Right cardiac atrium (tissue), 5 donors: ENCODE measurements around the gene TPST1. TPM values are rescaled to one million over a fixed set of nuclear protein-coding genes. Genes with fewer than 3 reads are reported as not detected.

Source experiments
- ATAC-seq, 2 donors: fragments of 200-7000 bp; cut with Tn5 transposase; one replicate each; pipeline versions ENCODE4 v1.8.0 to v1.9.1; 2020; ENCODE audit warnings: moderate library complexity in 2 of 2, mild to moderate bottlenecking in 1 of 2
- DNase-seq, 3 donors: peaks; one replicate each; pipeline ENCODE4 v3.0.0-alpha.2; 2020
- H3K27ac ChIP-seq: one replicate; pipeline ENCODE4 v1.5.1; 2013; ENCODE audit warnings: mild to moderate bottlenecking, low read length, control low read depth, moderate library complexity
- H3K27me3 ChIP-seq: one replicate; pipeline ENCODE4 v1.6.1; 2013; ENCODE audit not compliant: control insufficient read depth, insufficient read depth
- H3K4me1 ChIP-seq: one replicate; pipeline ENCODE4 v1.6.1; 2013; ENCODE audit warnings: low read length; ENCODE audit not compliant: control insufficient read depth, insufficient read depth
- H3K4me3 ChIP-seq: one replicate; pipeline ENCODE4 v1.5.1; 2013; ENCODE audit warnings: low read length, control low read depth
- H3K9me3 ChIP-seq: one replicate; pipeline ENCODE4 v1.6.1; 2013; ENCODE audit warnings: low read length; ENCODE audit not compliant: control insufficient read depth
- WGBS: extraction: QIAGEN DNeasy Blood & Tissue Kit; methylation state at CpG from one replicate; pipeline ENCODE4 v1.1.7; 2013; 5-methylcytosine and 5-hydroxymethylcytosine counted together
- intact Hi-C, 4 donors: fragments of 100-400 bp; cut with DNase I; formaldehyde crosslinking; loops; one replicate each; pipeline versions ENCODE4 v1.11.0 to v1.14.0; 2022 to 2023
- polyA plus RNA-seq: library from polyadenylated mRNA; stranded (reverse); fragments of 200-250 nt; gene quantifications from one replicate; pipeline ENCODE4 v1.2.3, GENCODE V29; 2013
- total RNA-seq, 4 donors: library from RNA; stranded (reverse); fragmentation: NEBNext Ultra II Directional; extraction: Animal tissue kit (Norgen Biotek cat#: 25700); gene quantifications; one replicate each; pipeline ENCODE4 v1.2.1, GENCODE V29; 2021
- donor health status: healthy with polysubstance abuse.
- donor health status: DM: no; HTN: yes; CAD: no.
- donor health status: DM: no; HTN: no; CAD: no.
- donor health status: DM: no; HTN: yes; CAD: no; lungs with severe emphysema.
- donor health status: DM: yes; HTN: yes; CAD: no.

Gene TPST1
- total and polyA plus RNA-seq, 5 donors: 5.1 to 9.9 (median 7.4) TPM

GRCh38 chr7:66336760-66337159 is 131.6 kb downstream of the TPST1 start:
- no peak for ATAC-seq
- intact Hi-C loops: no loop called here
- Histone ChIP-seq H3K27ac (no peak overlapping the region), H3K4me1 (no peaks in the 10 kb centered on the region), H3K4me3 (no peak overlapping the region), H3K27me3 (no peaks in the 10 kb centered on the region), H3K9me3 (no peaks in the 10 kb centered on the region)
- DNase-seq: no peak

- 100% methylated on average over 1 of the region's 1 CpG for WGBS
- no peaks in the 10 kb centered on the region for H3K9me3 ChIP-seq
Observed at GRCh38 chr7:66339141-66339540, 134.0 kb downstream of the TPST1 start.

GRCh38 chr7:66344166-66344565 is 139.0 kb downstream of the TPST1 start:
- Histone ChIP-seq H3K4me3 (no peak overlapping the region), H3K4me1 (no peaks in the 10 kb centered on the region), H3K27ac (no peak overlapping the region), H3K27me3 (no peaks in the 10 kb centered on the region), H3K9me3 (no peaks in the 10 kb centered on the region)
- intact Hi-C loops: no loop called here
- no peak for ATAC-seq
- WGBS: 98% methylated on average over 1 of the region's 1 CpG
- DNase-seq: no peak

More at GRCh38 chr7:66339141-66339540, 134.0 kb downstream of the TPST1 start:
- Histone ChIP-seq H3K4me1 (no peaks in the 10 kb centered on the region), H3K27me3 (no peaks in the 10 kb centered on the region), H3K27ac (no peak overlapping the region), H3K4me3 (no peak overlapping the region)
- DNase-seq (no peak), ATAC-seq (no peak)
- intact Hi-C loops: no loop called here

DNA sequence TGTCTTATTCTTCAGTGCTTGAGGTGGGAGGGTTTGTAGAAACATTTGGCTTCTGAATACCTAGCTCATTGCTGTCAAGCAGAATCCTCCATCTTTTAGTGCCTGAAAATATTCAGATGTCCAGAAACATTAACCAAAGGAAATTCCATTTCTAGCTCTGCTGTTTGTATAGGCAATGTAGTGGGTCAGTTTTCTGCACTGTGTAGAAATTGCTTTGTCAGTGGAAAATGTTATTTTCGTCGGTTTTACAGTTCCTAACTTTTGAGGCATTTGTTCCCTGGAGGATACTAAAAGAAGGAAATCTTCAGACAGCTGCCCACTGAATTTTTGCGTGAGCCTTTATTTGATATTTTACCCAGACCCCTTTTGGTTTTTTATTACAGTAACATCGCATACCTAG is 143.4 kb downstream of the TPST1 start:
- no peak for DNase-seq
- no peaks in the 10 kb centered on the region for H3K27me3 ChIP-seq
- no peaks in the 10 kb centered on the region for H3K9me3 ChIP-seq
- ATAC-seq: no peak
- H3K27ac ChIP-seq: no peak overlapping the region
- WGBS: 30% methylated on average over 4 of the region's 4 CpGs
- H3K4me3 ChIP-seq: no peak overlapping the region
- intact Hi-C loops: no loop called here
- peaks cover 4% of the 10 kb centered on the region for H3K4me1 ChIP-seq

DNA sequence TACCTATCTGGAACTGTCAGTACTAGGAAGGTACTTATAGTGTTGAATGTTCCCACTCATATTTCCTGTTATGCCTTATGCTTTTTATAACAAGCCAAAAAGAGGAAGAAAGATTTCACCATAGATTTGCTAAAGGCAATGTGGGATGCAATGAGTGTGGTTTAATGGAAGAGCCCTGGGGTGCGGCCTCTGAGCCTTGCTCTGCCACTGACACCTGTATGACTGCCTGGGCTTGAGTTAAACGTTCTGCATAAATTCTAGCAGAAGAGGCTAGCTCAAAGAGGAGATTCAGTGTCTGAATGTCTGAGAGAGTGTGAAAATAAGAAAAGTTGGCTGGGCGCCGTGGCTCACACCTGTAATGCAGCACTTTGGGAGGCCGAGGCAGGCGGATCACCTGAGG is 143.8 kb downstream of the TPST1 start:
- no peak for DNase-seq
- no peak overlapping the region for H3K4me3 ChIP-seq
- intact Hi-C loops: no loop called here
- H3K9me3 ChIP-seq: no peaks in the 10 kb centered on the region
- no peaks in the 10 kb centered on the region for H3K27me3 ChIP-seq
- no peak overlapping the region for H3K27ac ChIP-seq
- peak in 1 of 2 donors; percentile 16 for ATAC-seq
- WGBS: 80% methylated on average over 6 of the region's 6 CpGs
- peaks cover 4% of the 10 kb centered on the region for H3K4me1 ChIP-seq

DNA sequence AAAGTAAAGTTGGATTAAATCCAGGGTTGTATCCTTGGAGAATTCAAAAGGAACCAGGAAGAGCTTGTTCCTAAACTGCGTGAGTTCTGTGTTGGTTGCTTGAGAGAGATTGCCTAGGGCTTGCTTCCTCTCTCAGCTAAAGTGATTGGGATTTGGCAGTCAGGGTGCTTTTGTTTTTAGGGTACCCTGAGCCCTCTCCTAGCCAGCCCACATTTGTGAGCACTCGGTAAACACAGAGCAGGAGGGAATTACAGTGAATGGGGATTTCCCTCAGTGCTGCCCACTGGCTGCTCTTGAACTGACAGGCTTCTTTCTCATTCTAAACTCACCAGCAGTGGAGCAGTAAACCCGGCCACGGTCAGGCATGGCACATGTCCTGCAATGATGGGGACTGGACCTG is 146.9 kb downstream of the TPST1 start:
- H3K27ac ChIP-seq: no peak overlapping the region
- peak; percentile 38 to 56 for ATAC-seq
- H3K4me3 ChIP-seq: no peak overlapping the region
- 26% methylated on average over 4 of the region's 4 CpGs for WGBS
- intact Hi-C loops: no loop called here
- no peaks in the 10 kb centered on the region for H3K9me3 ChIP-seq
- no peaks in the 10 kb centered on the region for H3K27me3 ChIP-seq
- no peak for DNase-seq
- peaks cover 4% of the 10 kb centered on the region for H3K4me1 ChIP-seq

DNA sequence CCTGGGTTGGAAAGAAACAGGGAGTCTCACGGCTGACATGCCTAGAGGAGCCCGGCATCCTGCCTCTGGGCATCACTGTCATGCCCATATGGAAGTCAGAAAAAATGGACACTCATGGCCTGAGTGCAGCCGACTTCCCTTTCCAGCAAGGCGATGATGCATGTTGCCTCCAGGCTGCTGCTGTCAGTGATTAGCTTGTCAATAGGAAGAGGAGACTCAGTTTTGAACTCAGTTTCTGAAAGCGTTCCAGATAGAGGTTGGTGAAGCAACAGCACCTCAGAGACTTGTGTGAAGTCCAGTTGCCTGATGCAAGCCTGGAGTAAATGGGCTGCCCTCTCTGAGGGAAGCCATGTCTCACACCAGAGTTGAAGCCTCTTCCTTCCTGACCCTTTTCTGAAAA is 148.4 kb downstream of the TPST1 start:
- intact Hi-C loops: no loop called here
- no peaks in the 10 kb centered on the region for H3K27me3 ChIP-seq
- H3K4me1 ChIP-seq: peaks cover 4% of the 10 kb centered on the region
- no peak overlapping the region for H3K4me3 ChIP-seq
- no peaks in the 10 kb centered on the region for H3K9me3 ChIP-seq
- DNase-seq (no peak), ATAC-seq (no peak)
- H3K27ac ChIP-seq: no peak overlapping the region
- 84% methylated on average over 5 of the region's 5 CpGs for WGBS

DNA sequence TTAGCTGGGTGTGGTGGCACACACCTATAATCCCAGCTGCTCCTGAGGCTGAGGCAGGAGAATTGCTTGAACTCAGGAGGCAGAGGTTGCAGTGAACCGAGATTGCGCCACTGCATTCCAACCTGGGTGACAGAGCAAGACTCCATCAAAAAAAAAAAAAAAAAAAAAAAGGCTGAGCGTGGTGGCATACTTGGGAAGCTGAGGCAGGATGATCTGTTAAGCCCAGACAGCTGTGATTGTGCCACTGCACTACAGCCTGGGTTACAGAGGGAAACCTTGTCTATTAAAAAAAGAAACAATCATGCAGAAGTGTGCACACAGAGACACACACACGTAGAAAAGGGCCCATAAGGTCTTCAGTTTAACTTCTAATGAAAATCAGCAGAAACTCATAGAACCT is 150.6 kb downstream of the TPST1 start:
- no peaks in the 10 kb centered on the region for H3K27me3 ChIP-seq
- peaks cover 4% of the 10 kb centered on the region for H3K4me1 ChIP-seq
- H3K4me3 ChIP-seq: no peak overlapping the region
- H3K27ac ChIP-seq: no peak overlapping the region
- no peak for ATAC-seq
- 94% methylated on average over 4 of the region's 4 CpGs for WGBS
- no peak for DNase-seq
- intact Hi-C loops: no loop called here
- no peaks in the 10 kb centered on the region for H3K9me3 ChIP-seq

GRCh38 chr7:66356277-66356721 is 151.2 kb downstream of the TPST1 start:
- no peak overlapping the region for H3K4me3 ChIP-seq
- 84% methylated on average over 6 of the region's 6 CpGs for WGBS
- H3K27ac ChIP-seq: no peak overlapping the region
- intact Hi-C loops: no loop called here
- DNase-seq (no peak), ATAC-seq (no peak)
- H3K27me3 ChIP-seq: no peaks in the 10 kb centered on the region
- H3K9me3 ChIP-seq: no peaks in the 10 kb centered on the region
- H3K4me1 ChIP-seq: peaks cover 4% of the 10 kb centered on the region

DNA sequence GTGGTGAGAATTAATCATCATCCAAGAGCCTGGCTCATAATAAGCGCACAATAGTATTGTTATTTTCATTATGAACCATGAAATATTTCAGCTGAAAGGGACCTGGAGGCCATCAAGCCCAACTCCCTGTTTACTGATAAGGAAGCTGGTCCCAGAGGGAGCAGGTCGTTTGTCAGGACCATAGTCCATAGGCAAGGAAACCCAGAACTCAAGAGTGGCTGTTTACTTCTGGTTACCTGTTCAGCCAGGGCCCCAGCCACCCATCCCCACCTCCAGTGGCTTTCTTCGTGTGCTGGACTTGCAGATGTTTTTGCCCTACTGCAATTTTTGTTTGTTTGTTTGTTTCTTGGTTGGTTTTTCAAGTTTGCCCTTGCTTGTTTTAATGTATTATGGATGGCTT is 152.0 kb downstream of the TPST1 start:
- no peak for DNase-seq
- 70% methylated on average over 3 of the region's 3 CpGs for WGBS
- Histone ChIP-seq H3K27ac (no peak overlapping the region), H3K4me3 (no peak overlapping the region), H3K4me1 (peaks cover 2% of the 10 kb centered on the region), H3K9me3 (no peaks in the 10 kb centered on the region), H3K27me3 (no peaks in the 10 kb centered on the region)
- ATAC-seq: no peak
- intact Hi-C loops: no loop called here

- no peak for ATAC-seq
- no peak overlapping the region for H3K4me3 ChIP-seq
- 73% methylated on average over 11 of the region's 11 CpGs for WGBS
- H3K9me3 ChIP-seq: no peaks in the 10 kb centered on the region
- no peak for DNase-seq
- no peak overlapping the region for H3K27ac ChIP-seq
- no peaks in the 10 kb centered on the region for H3K27me3 ChIP-seq
- intact Hi-C loops: no loop called here
- no peaks in the 10 kb centered on the region for H3K4me1 ChIP-seq
Observed at GRCh38 chr7:66359656-66360211, 154.6 kb downstream of the TPST1 start.

- no peaks in the 10 kb centered on the region for H3K27me3 ChIP-seq
- ATAC-seq (no peak), DNase-seq (no peak)
- WGBS: 98% methylated on average over 4 of the region's 4 CpGs
- H3K4me1 ChIP-seq: no peaks in the 10 kb centered on the region
- no peak overlapping the region for H3K27ac ChIP-seq
- intact Hi-C loops: no loop called here
- no peak overlapping the region for H3K4me3 ChIP-seq
- no peaks in the 10 kb centered on the region for H3K9me3 ChIP-seq
Observed at GRCh38 chr7:66362136-66362535, 157.0 kb downstream of the TPST1 start.
